Measurements from ENCODE around the gene PCDH12.

DNA sequence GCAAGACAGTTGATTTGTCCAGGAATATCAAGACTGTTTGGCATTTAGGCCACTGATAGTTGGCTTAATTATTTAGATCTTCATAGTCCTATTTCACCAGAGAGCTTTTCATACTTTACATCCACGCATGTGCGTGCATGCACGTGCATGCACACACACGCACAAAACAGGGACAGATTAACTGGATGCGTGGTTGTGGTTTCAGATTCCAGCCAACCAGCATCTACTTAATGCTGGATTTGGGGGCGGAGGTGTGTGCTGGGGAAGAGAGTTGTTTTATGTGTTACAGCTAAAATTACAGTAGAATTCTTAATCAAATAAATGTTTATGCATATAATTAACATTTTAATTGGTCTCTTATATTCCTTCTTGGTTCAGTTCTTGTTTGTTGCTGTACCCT, 18.2 kb upstream of the PCDH12 start:
- TF ChIP-seq POLR2A (IDR thresholded peaks at IDR 0.05) (no peak), EP300 (IDR thresholded peaks at IDR 0.05) (no peak)
